ENCODE data around the gene NUDT21. TPM values are rescaled to one million over a fixed set of nuclear protein-coding genes. Genes with fewer than 3 reads are reported as not detected.

NUDT21 gene
- total and polyA plus RNA-seq, 2 donors from 2014 or later, result 47.1 to 117 TPM

- Histone ChIP-seq H3K27me3 (ENCODE audit: control insufficient read depth, insufficient read depth, low read length) (no peaks in the 10 kb centered on the region), H3K4me3 (ENCODE audit: low read length in 3 of 3) (no peak overlapping the region), H3K36me3 (ENCODE audit: control insufficient read depth in 2 of 3, insufficient read depth in 3 of 3, low read length in 3 of 3) (peaks cover 9 to 40% (median 26%) of the 10 kb centered on the region in 3 donors), H3K4me1 (ENCODE audit: control insufficient read depth in 2 of 3, insufficient read depth in 2 of 3, low read depth in 1 of 3, low read length in 3 of 3) (peaks cover 0 to 8% (median 4%) of the 10 kb centered on the region in 3 donors), H3K9ac (ENCODE audit: low read length in 3 of 3) (no peak overlapping the region), H3K9me3 (ENCODE audit: control insufficient read depth in 2 of 3, insufficient read depth in 1 of 3, low read length in 3 of 3) (no peaks in the 10 kb centered on the region), H3K27ac (ENCODE audit: low read depth in 2 of 2, low read length in 2 of 2) (peak overlapping the region; percentile 48 to 55)
- TF ChIP-seq, protein P1, sequence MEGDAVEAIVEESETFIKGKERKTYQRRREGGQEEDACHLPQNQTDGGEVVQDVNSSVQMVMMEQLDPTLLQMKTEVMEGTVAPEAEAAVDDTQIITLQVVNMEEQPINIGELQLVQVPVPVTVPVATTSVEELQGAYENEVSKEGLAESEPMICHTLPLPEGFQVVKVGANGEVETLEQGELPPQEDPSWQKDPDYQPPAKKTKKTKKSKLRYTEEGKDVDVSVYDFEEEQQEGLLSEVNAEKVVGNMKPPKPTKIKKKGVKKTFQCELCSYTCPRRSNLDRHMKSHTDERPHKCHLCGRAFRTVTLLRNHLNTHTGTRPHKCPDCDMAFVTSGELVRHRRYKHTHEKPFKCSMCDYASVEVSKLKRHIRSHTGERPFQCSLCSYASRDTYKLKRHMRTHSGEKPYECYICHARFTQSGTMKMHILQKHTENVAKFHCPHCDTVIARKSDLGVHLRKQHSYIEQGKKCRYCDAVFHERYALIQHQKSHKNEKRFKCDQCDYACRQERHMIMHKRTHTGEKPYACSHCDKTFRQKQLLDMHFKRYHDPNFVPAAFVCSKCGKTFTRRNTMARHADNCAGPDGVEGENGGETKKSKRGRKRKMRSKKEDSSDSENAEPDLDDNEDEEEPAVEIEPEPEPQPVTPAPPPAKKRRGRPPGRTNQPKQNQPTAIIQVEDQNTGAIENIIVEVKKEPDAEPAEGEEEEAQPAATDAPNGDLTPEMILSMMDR (IDR thresholded peaks at IDR 0.05; ENCODE audit: borderline replicate concordance, extremely low read depth, insufficient read depth), result no peak
- DNase-seq (no peak), FAIRE-seq (no peak)
- intact Hi-C loops (cut with DNase I), result no loop called here
Measured at GRCh38 chr16:56409195-56409594, 41.9 kb downstream of the NUDT21 start.

- H3K36me3 ChIP-seq (ENCODE audit: control insufficient read depth in 2 of 3, insufficient read depth in 3 of 3, low read length in 3 of 3), result peaks cover 9 to 42% (median 27%) of the 10 kb centered on the region in 3 donors
- intact Hi-C loops (cut with DNase I), result no loop called here
- DNase-seq, result no peak
Measured at GRCh38 chr16:56408379-56409098, 42.6 kb downstream of the NUDT21 start.

GRCh38 chr16:56405977-56406672 lies 45.0 kb downstream of the NUDT21 start:
- TF ChIP-seq, protein P1 (IDR thresholded peaks at IDR 0.05; ENCODE audit: borderline replicate concordance, extremely low read depth, insufficient read depth), result no peak
- FAIRE-seq, result no peak
- Histone ChIP-seq H3K27me3 (ENCODE audit: control insufficient read depth, insufficient read depth, low read length) (no peaks in the 10 kb centered on the region), H3K27ac (ENCODE audit: low read depth in 2 of 2, low read length in 2 of 2) (no peak overlapping the region), H3K4me1 (ENCODE audit: control insufficient read depth in 2 of 3, insufficient read depth in 2 of 3, low read depth in 1 of 3, low read length in 3 of 3) (peaks cover 0 to 8% (median 4%) of the 10 kb centered on the region in 3 donors), H3K4me3 (ENCODE audit: low read length in 3 of 3) (no peak overlapping the region), H3K9ac (ENCODE audit: low read length in 3 of 3) (no peak overlapping the region), H3K9me3 (ENCODE audit: control insufficient read depth in 2 of 3, insufficient read depth in 1 of 3, low read length in 3 of 3) (no peaks in the 10 kb centered on the region), H3K36me3 (ENCODE audit: control insufficient read depth in 2 of 3, insufficient read depth in 3 of 3, low read length in 3 of 3) (peaks cover 12 to 53% (median 38%) of the 10 kb centered on the region in 3 donors)
- intact Hi-C loops (cut with DNase I), result no loop called here
- DNase-seq, result no peak

More at GRCh38 chr16:56408379-56409098, 42.6 kb downstream of the NUDT21 start:
- FAIRE-seq, result no peak
- H3K27me3 ChIP-seq (ENCODE audit: control insufficient read depth, insufficient read depth, low read length), result no peaks in the 10 kb centered on the region
- H3K4me1 ChIP-seq (ENCODE audit: control insufficient read depth in 2 of 3, insufficient read depth in 2 of 3, low read depth in 1 of 3, low read length in 3 of 3), result peaks cover 0 to 8% (median 4%) of the 10 kb centered on the region in 3 donors
- TF ChIP-seq, protein P1 (IDR thresholded peaks at IDR 0.05; ENCODE audit: borderline replicate concordance, extremely low read depth, insufficient read depth), result no peak
- no peak overlapping the region for H3K4me3 ChIP-seq (ENCODE audit: low read length in 3 of 3)
- peak overlapping the region; percentile 48 to 55 for H3K27ac ChIP-seq (ENCODE audit: low read depth in 2 of 2, low read length in 2 of 2)
- H3K9ac ChIP-seq (ENCODE audit: low read length in 3 of 3), result no peak overlapping the region
- no peaks in the 10 kb centered on the region for H3K9me3 ChIP-seq (ENCODE audit: control insufficient read depth in 2 of 3, insufficient read depth in 1 of 3, low read length in 3 of 3)

Measured in kidney (tissue), 14 donors.